Nephron (organoid): Measurements from ENCODE around the gene PRKAG2.
"Not testable (repeated sequence)": the region's sequence is repeated elsewhere in the genome, so short reads cannot be mapped to it uniquely, and the experiment has no call there.

ENCODE experiments used
- H3K27ac Mint-ChIP-seq, 3 experiments: 2 replicates each; pipeline ENCODE4 v1.8.0; 2020; ENCODE audit warnings: mixed read lengths in 3 of 3, mild to moderate bottlenecking in 2 of 3, moderate library complexity in 1 of 3
- H3K27me3 Mint-ChIP-seq: 2 replicates; pipeline ENCODE4 v1.8.0; 2021; ENCODE audit warnings: low read depth, mild to moderate bottlenecking, moderate library complexity, mixed read lengths
- H3K36me3 Mint-ChIP-seq: 2 replicates; pipeline ENCODE4 v1.8.0; 2020; ENCODE audit warnings: low read depth, mixed read lengths
- H3K4me1 Mint-ChIP-seq: 2 replicates; pipeline ENCODE4 v1.8.0; 2020; ENCODE audit warnings: mixed read lengths
- H3K4me3 Mint-ChIP-seq, 3 experiments: 2 replicates each; pipeline ENCODE4 v1.8.0; 2020; ENCODE audit warnings: mild to moderate bottlenecking in 3 of 3, mixed read lengths in 3 of 3, moderate library complexity in 2 of 3
- H3K9me3 Mint-ChIP-seq: 2 replicates; pipeline ENCODE4 v1.8.0; 2020; ENCODE audit warnings: mixed read lengths
- CTCF ChIP-seq, 3 experiments: fragments of 200-600 bp; sonication (generic); IDR thresholded peaks; one replicate each; pipeline ENCODE4 v1.5.0; 2021; ENCODE audit warnings: antibody characterized with exemption in 3 of 3; ENCODE audit not compliant: unreplicated experiment in 3 of 3

PRKAG2 gene

GRCh38 chr7:151752816-151753595 lies 123.9 kb downstream of the PRKAG2 start:
- TF ChIP-seq CTCF (IDR thresholded peaks at IDR 0.05; ENCODE audit: unreplicated experiment in 3 of 3), result no peak

GRCh38 chr7:151752037-151752436 lies 124.9 kb downstream of the PRKAG2 start:
- TF ChIP-seq CTCF (IDR thresholded peaks at IDR 0.05; ENCODE audit: unreplicated experiment in 3 of 3), result no peak
- H3K4me3 Mint-ChIP-seq, result no peak overlapping the region

More at GRCh38 chr7:151752816-151753595, 123.9 kb downstream of the PRKAG2 start:
- H3K9me3 Mint-ChIP-seq, result no peaks in the 10 kb centered on the region
- H3K4me1 Mint-ChIP-seq, result peaks cover 38% of the 10 kb centered on the region
- no peak overlapping the region for H3K27ac Mint-ChIP-seq
- H3K4me3 Mint-ChIP-seq, result no peak overlapping the region
- no peaks in the 10 kb centered on the region for H3K36me3 Mint-ChIP-seq
- H3K27me3 Mint-ChIP-seq, result peaks cover 30% of the 10 kb centered on the region

GRCh38 chr7:151748733-151749132 lies 128.2 kb downstream of the PRKAG2 start:
- H3K4me3 Mint-ChIP-seq, result no peak overlapping the region
- H3K27ac Mint-ChIP-seq, result no peak overlapping the region
- no peak for TF ChIP-seq CTCF (IDR thresholded peaks at IDR 0.05; ENCODE audit: unreplicated experiment in 3 of 3)
- no peaks in the 10 kb centered on the region for H3K9me3 Mint-ChIP-seq
- no peaks in the 10 kb centered on the region for H3K36me3 Mint-ChIP-seq
- peaks cover 12% of the 10 kb centered on the region for H3K4me1 Mint-ChIP-seq
- H3K27me3 Mint-ChIP-seq, result peaks cover 26% of the 10 kb centered on the region

More at GRCh38 chr7:151752037-151752436, 124.9 kb downstream of the PRKAG2 start:
- Mint-ChIP-seq H3K4me1 (peaks cover 28% of the 10 kb centered on the region), H3K27me3 (peaks cover 21% of the 10 kb centered on the region), H3K9me3 (no peaks in the 10 kb centered on the region), H3K27ac (peak overlapping the region in 1 of 3 experiments; percentile 32), H3K36me3 (no peaks in the 10 kb centered on the region)

- H3K4me1 Mint-ChIP-seq, result peaks cover 15% of the 10 kb centered on the region
- not testable (repeated sequence) for H3K36me3 Mint-ChIP-seq, H3K4me3 Mint-ChIP-seq, H3K9me3 Mint-ChIP-seq, H3K27ac Mint-ChIP-seq
- peaks cover 32% of the 10 kb centered on the region for H3K27me3 Mint-ChIP-seq
These were observed 128.9 kb downstream of the PRKAG2 start for GRCh38 chr7:151748021-151748420.

- Mint-ChIP-seq H3K36me3 (no peaks in the 10 kb centered on the region), H3K27ac (peak overlapping the region in 1 of 3 experiments; percentile 75), H3K27me3 (peaks cover 34% of the 10 kb centered on the region), H3K4me3 (no peak overlapping the region), H3K4me1 (peaks cover 18% of the 10 kb centered on the region), H3K9me3 (no peaks in the 10 kb centered on the region)
- peak in 1 of 3 experiments; percentile 5 for TF ChIP-seq CTCF (IDR thresholded peaks at IDR 0.05; ENCODE audit: unreplicated experiment in 3 of 3)
These were observed 131.2 kb downstream of the PRKAG2 start for GRCh38 chr7:151745706-151746105.

GRCh38 chr7:151744656-151745638 lies 132.0 kb downstream of the PRKAG2 start:
- Mint-ChIP-seq H3K36me3 (no peaks in the 10 kb centered on the region), H3K27ac (peak overlapping the region in 1 of 3 experiments; percentile 75), H3K27me3 (peaks cover 35% of the 10 kb centered on the region), H3K9me3 (no peaks in the 10 kb centered on the region), H3K4me3 (no peak overlapping the region), H3K4me1 (peaks cover 24% of the 10 kb centered on the region)
- peak in 2 of 3 experiments; percentile 23 to 34 for TF ChIP-seq CTCF (IDR thresholded peaks at IDR 0.05; ENCODE audit: unreplicated experiment in 3 of 3)
